H9 (cell line): ENCODE data around the gene AASDH. TPM values are rescaled to one million over a fixed set of nuclear protein-coding genes. Genes with fewer than 3 reads are reported as not detected.
A peak's percentile ranks its signal among the peaks of the same experiment; 100 is the strongest.

Experiments used
- DNase-seq: peaks from one replicate; pipeline ENCODE4 v3.0.0-alpha.2; 2017
- H2AFZ ChIP-seq: one replicate; pipeline ENCODE4 v1.6.1; 2013; ENCODE audit warnings: mild to moderate bottlenecking, low read length, control low read depth, moderate library complexity
- H2AK5ac ChIP-seq: 2 replicates; pipeline ENCODE4 v1.6.1; 2013; ENCODE audit warnings: low read length, control low read depth, mixed read lengths; ENCODE audit not compliant: insufficient read length
- H2BK120ac ChIP-seq: one replicate; pipeline ENCODE4 v1.6.1; 2013; ENCODE audit warnings: low read depth, mild to moderate bottlenecking, low read length, control low read depth, inconsistent platforms; ENCODE audit not compliant: poor library complexity, severe bottlenecking
- H2BK12ac ChIP-seq: 2 replicates; pipeline ENCODE4 v1.6.1; 2013; ENCODE audit warnings: low read length, control low read depth, mixed read lengths, low read depth; ENCODE audit not compliant: insufficient read length
- H2BK15ac ChIP-seq: 2 replicates; pipeline ENCODE4 v1.6.1; 2013; ENCODE audit warnings: low read depth, low read length, control low read depth
- H2BK20ac ChIP-seq: one replicate; pipeline ENCODE4 v1.6.1; 2013; ENCODE audit warnings: low read depth, mild to moderate bottlenecking, low read length, control low read depth, inconsistent platforms; ENCODE audit not compliant: poor library complexity, severe bottlenecking
- H2BK5ac ChIP-seq: 2 replicates; pipeline ENCODE4 v1.6.1; 2013; ENCODE audit warnings: low read length, control low read depth, mixed read lengths; ENCODE audit not compliant: insufficient read length
- H3K14ac ChIP-seq: 2 replicates; pipeline ENCODE4 v1.6.1; 2013; ENCODE audit warnings: low read length, control low read depth; ENCODE audit not compliant: insufficient read depth
- H3K18ac ChIP-seq: 2 replicates; pipeline ENCODE4 v1.6.1; 2013; ENCODE audit warnings: low read depth, mild to moderate bottlenecking, mixed read lengths, low read length, control low read depth; ENCODE audit not compliant: insufficient read length
- H3K23ac ChIP-seq: 2 replicates; pipeline ENCODE4 v1.6.1; 2013; ENCODE audit warnings: low read length, control low read depth, mixed read lengths, low read depth; ENCODE audit not compliant: insufficient read length
- H3K23me2 ChIP-seq: 2 replicates; pipeline ENCODE4 v1.6.1; 2013; ENCODE audit warnings: low read depth, mild to moderate bottlenecking, mixed read lengths, low read length, control low read depth; ENCODE audit not compliant: insufficient read length, poor library complexity, severe bottlenecking
- H3K27ac ChIP-seq: 2 replicates; pipeline ENCODE4 v1.5.1; 2013; ENCODE audit warnings: low read length, control low read depth, mixed read lengths, low read depth; ENCODE audit not compliant: insufficient read length
- H3K27me3 ChIP-seq: 2 replicates; pipeline ENCODE4 v1.6.1; 2013; ENCODE audit warnings: low read length, control low read depth, inconsistent platforms; ENCODE audit not compliant: insufficient read depth
- H3K4ac ChIP-seq: 2 replicates; pipeline ENCODE4 v1.6.1; 2013; ENCODE audit warnings: low read depth, mild to moderate bottlenecking, control low read depth, inconsistent platforms, low read length, moderate library complexity
- H3K4me1 ChIP-seq: 2 replicates; pipeline ENCODE4 v1.6.1; 2013; ENCODE audit warnings: low read length, control low read depth, inconsistent platforms; ENCODE audit not compliant: insufficient read depth
- H3K4me2 ChIP-seq: 2 replicates; pipeline ENCODE4 v1.6.1; 2013; ENCODE audit warnings: low read length, control low read depth, mixed read lengths; ENCODE audit not compliant: insufficient read length, insufficient read depth
- H3K56ac ChIP-seq: 2 replicates; pipeline ENCODE4 v1.6.1; 2013; ENCODE audit warnings: low read depth, mild to moderate bottlenecking, mixed read lengths, low read length, control low read depth; ENCODE audit not compliant: insufficient read length
- H3K79me1 ChIP-seq: 2 replicates; pipeline ENCODE4 v1.6.1; 2013; ENCODE audit warnings: low read depth, mild to moderate bottlenecking, moderate library complexity, low read length, control low read depth, inconsistent platforms; ENCODE audit not compliant: insufficient read depth, poor library complexity, severe bottlenecking
- H3K79me2 ChIP-seq: 2 replicates; pipeline ENCODE4 v1.6.1; 2013; ENCODE audit warnings: low read length, control low read depth, inconsistent platforms; ENCODE audit not compliant: insufficient read depth
- H3K9ac ChIP-seq: 2 replicates; pipeline ENCODE4 v1.6.1; 2013; ENCODE audit warnings: low read length, control low read depth, mixed read lengths; ENCODE audit not compliant: insufficient read length; ENCODE audit errors: extremely low read depth
- H3K9me3 ChIP-seq: one replicate; pipeline ENCODE4 v1.6.1; 2013; ENCODE audit warnings: low read depth, low read length, inconsistent platforms; ENCODE audit not compliant: control insufficient read depth
- H3T11ph ChIP-seq: one replicate; pipeline ENCODE4 v1.6.1; 2013; ENCODE audit warnings: mild to moderate bottlenecking, low read length, control low read depth, inconsistent platforms
- H4K20me1 ChIP-seq: one replicate; pipeline ENCODE4 v1.6.1; 2013; ENCODE audit not compliant: control insufficient read depth, insufficient read length, insufficient read depth
- H4K5ac ChIP-seq: 2 replicates; pipeline ENCODE4 v1.6.1; 2013; ENCODE audit warnings: low read depth, mild to moderate bottlenecking, mixed read lengths, low read length, control low read depth; ENCODE audit not compliant: insufficient read length
- H4K8ac ChIP-seq: replicated peaks from 2 replicates; pipeline ENCODE4 v1.6.1; 2013; ENCODE audit warnings: low read length, control low read depth, mixed read lengths, low read depth; ENCODE audit not compliant: insufficient read length
- H4K91ac ChIP-seq: 2 replicates; pipeline ENCODE4 v1.6.1; 2013; ENCODE audit warnings: low read depth, mild to moderate bottlenecking, moderate library complexity, mixed read lengths, low read length, control low read depth; ENCODE audit not compliant: insufficient read length
- H3K27ac Mint-ChIP-seq, 3 experiments: 2 replicates in 2 of 3; 3 replicates in 1 of 3; pipeline ENCODE4 v1.8.0; 2020 to 2021; ENCODE audit warnings: mixed read lengths in 3 of 3, mild to moderate bottlenecking in 1 of 3, moderate library complexity in 1 of 3
- H3K27me3 Mint-ChIP-seq: 2 replicates; pipeline ENCODE4 v1.8.0; 2021; ENCODE audit warnings: low read depth, mild to moderate bottlenecking, moderate library complexity, mixed read lengths
- H3K36me3 Mint-ChIP-seq, 3 experiments: 2 replicates in 2 of 3; 3 replicates in 1 of 3; pipeline ENCODE4 v1.8.0; 2020 to 2021; ENCODE audit warnings: low read depth in 3 of 3, mixed read lengths in 3 of 3; ENCODE audit not compliant: insufficient read depth in 1 of 3
- H3K4me1 Mint-ChIP-seq, 2 experiments: 2 replicates each; pipeline ENCODE4 v1.8.0; 2020; ENCODE audit warnings: mixed read lengths in 2 of 2
- H3K4me3 Mint-ChIP-seq, 2 experiments: 2 replicates in 1 of 2; 3 replicates in 1 of 2; pipeline ENCODE4 v1.8.0; 2020 to 2021; ENCODE audit warnings: mild to moderate bottlenecking in 2 of 2, mixed read lengths in 2 of 2, moderate library complexity in 1 of 2
- H3K9me3 Mint-ChIP-seq, 2 experiments: 2 replicates in 1 of 2; 3 replicates in 1 of 2; pipeline ENCODE4 v1.8.0; 2020; ENCODE audit warnings: mild to moderate bottlenecking in 2 of 2, mixed read lengths in 2 of 2, moderate library complexity in 1 of 2
- WGBS: extraction: QIAGEN DNeasy Blood & Tissue Kit; methylation state at CpG from one replicate; pipeline ENCODE4 v1.1.7; 2013; ENCODE audit warnings: missing lambda C conversion rate, low lambda C conversion rate, mixed read lengths; ENCODE audit not compliant: insufficient read length; ENCODE audit errors: extremely low coverage; 5-methylcytosine and 5-hydroxymethylcytosine counted together
- total RNA-seq: library from RNA; stranded (reverse); gene quantifications from 2 replicates; pipeline ENCODE4 v1.2.1, GENCODE V29; 2021
- TF ChIP-seq, protein P1 (sequence below): fragments of 200-600 bp; sonication (generic); conservative IDR thresholded peaks from 3 replicates; pipeline ENCODE4 v1.8.0; 2021; ENCODE audit warnings: antibody characterized with exemption, mild to moderate bottlenecking

AASDH gene
- total RNA-seq, 1 experiment from 2014 or later, result 12.9 TPM

DNA sequence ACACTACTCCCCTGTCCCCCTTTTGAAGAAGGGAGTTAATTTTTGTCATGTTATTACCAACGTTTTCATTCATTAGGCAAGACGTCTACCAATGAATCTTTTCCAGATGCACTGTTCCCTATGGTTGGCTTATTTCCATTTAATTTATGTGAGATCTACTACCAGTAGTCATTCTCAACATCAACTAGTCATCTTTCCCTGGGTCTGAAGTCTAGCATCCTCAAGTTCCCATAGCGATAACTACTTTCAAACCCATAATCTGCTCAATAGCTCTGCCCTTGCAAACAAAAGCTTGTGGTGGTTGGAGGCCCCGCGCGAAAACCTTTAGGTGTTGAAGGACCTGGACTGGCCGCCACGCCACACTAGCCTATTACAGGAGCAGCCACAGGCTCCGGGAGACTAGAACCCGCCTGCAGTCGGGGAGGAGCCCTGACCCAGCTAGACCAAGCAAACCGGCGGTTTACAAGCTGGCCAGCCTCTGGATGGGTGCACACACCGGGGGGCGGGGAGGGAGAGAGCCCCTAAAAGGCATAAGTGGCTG lies 47.4 kb upstream of the AASDH start:
- Mint-ChIP-seq H3K4me3 (peak overlapping the region; percentile 97 to 100), H3K27ac (peak overlapping the region; percentile 75 to 98 (median 97); a peak in 6 of 7 replicates), H3K27me3 (peaks cover 1% of the 10 kb centered on the region; the same call in 1 of the 2 replicates), H3K9me3 (peaks cover 0 to 3% of the 10 kb centered on the region in 2 experiments; a peak in 2 of 5 replicates), H3K36me3 (peaks cover 14 to 21% (median 18%) of the 10 kb centered on the region in 3 experiments), H3K4me1 (peaks cover 19 to 41% of the 10 kb centered on the region in 2 experiments)
- Histone ChIP-seq H3K56ac (no peak overlapping the region), H2BK5ac (no peak overlapping the region), H2BK120ac (no peak overlapping the region), H3K9me3 (no peaks in the 10 kb centered on the region), H3K4me2 (peak overlapping the region; percentile 97), H2AK5ac (no peak overlapping the region), H2AFZ (no peak overlapping the region), H3K79me2 (peaks cover 66% of the 10 kb centered on the region), H3K27me3 (no peaks in the 10 kb centered on the region), H4K91ac (no peak overlapping the region), H3K23ac (no peak overlapping the region), H3K79me1 (no peaks in the 10 kb centered on the region), H4K20me1 (peaks cover 4% of the 10 kb centered on the region), H3K4me1 (no peaks in the 10 kb centered on the region), H4K8ac (no peak overlapping the region), H3K23me2 (peaks cover 4% of the 10 kb centered on the region), H3T11ph (no peak overlapping the region), H3K14ac (peak overlapping the region; percentile 48), H2BK20ac (no peak overlapping the region), H3K18ac (peak overlapping the region; percentile 71), H3K9ac (peak overlapping the region; percentile 80), H3K4ac (no peak overlapping the region), H3K27ac (no peak overlapping the region), H2BK12ac (no peak overlapping the region), H2BK15ac (no peak overlapping the region), H4K5ac (no peak overlapping the region)
- TF ChIP-seq, protein P1, sequence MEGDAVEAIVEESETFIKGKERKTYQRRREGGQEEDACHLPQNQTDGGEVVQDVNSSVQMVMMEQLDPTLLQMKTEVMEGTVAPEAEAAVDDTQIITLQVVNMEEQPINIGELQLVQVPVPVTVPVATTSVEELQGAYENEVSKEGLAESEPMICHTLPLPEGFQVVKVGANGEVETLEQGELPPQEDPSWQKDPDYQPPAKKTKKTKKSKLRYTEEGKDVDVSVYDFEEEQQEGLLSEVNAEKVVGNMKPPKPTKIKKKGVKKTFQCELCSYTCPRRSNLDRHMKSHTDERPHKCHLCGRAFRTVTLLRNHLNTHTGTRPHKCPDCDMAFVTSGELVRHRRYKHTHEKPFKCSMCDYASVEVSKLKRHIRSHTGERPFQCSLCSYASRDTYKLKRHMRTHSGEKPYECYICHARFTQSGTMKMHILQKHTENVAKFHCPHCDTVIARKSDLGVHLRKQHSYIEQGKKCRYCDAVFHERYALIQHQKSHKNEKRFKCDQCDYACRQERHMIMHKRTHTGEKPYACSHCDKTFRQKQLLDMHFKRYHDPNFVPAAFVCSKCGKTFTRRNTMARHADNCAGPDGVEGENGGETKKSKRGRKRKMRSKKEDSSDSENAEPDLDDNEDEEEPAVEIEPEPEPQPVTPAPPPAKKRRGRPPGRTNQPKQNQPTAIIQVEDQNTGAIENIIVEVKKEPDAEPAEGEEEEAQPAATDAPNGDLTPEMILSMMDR, result no peak
- DNase-seq, result peak; percentile 51
- no CpG with 5 or more reads among the region's 15 CpGs for WGBS
